Activated naive CD4-positive, alpha-beta T cell treated with anti-CD3 and anti-CD28 coated beads for 36 hours (primary cell): ENCODE measurements around the gene ELAC2. TPM values are rescaled to one million over a fixed set of nuclear protein-coding genes. Genes with fewer than 3 reads are reported as not detected.
A peak's percentile ranks its signal among the peaks of the same experiment; 100 is the strongest.

Experiments used
- CTCF ChIA-PET: fragments of 350-600 bp; sonication (Branson Sonifier 250); formaldehyde crosslinking; loops from one replicate; lab custom pipeline; 2021; ENCODE audit warnings: antibody characterized with exemption; lab: Charles Lee
- DNase-seq: peaks from one replicate; pipeline ENCODE4 v3.0.0-alpha.2; 2020
- H3K27ac Mint-ChIP-seq: one replicate; pipeline ENCODE4 v1.8.0; 2021; ENCODE audit warnings: mild to moderate bottlenecking, mixed read lengths
- H3K27me3 Mint-ChIP-seq: one replicate; pipeline ENCODE4 v1.8.0; 2021; ENCODE audit warnings: low read depth, mixed read lengths
- H3K36me3 Mint-ChIP-seq: one replicate; pipeline ENCODE4 v1.8.0; 2021; ENCODE audit warnings: low read depth, mixed read lengths
- H3K4me1 Mint-ChIP-seq: one replicate; pipeline ENCODE4 v1.8.0; 2021; ENCODE audit warnings: low read depth, mixed read lengths
- H3K4me3 Mint-ChIP-seq: one replicate; pipeline ENCODE4 v1.8.0; 2021; ENCODE audit warnings: mild to moderate bottlenecking, moderate library complexity, mixed read lengths
- H3K9me3 Mint-ChIP-seq: one replicate; pipeline ENCODE4 v1.8.0; 2021; ENCODE audit warnings: mixed read lengths
- intact Hi-C: fragments of 100-400 bp; cut with micrococcal nuclease; formaldehyde crosslinking; loops from one replicate; pipeline ENCODE4 v1.15.1; 2023
- total RNA-seq, 2 experiments: library from RNA; stranded (reverse); gene quantifications; one replicate each; pipeline ENCODE4 v1.2.3, GENCODE V29; 2021

The ELAC2 gene
- total RNA-seq, 2 experiments from 2014 or later = 74.1 to 75.9 TPM

- Mint-ChIP-seq H3K36me3 (peaks cover 51% of the 10 kb centered on the region), H3K27me3 (no peaks in the 10 kb centered on the region)
- CTCF ChIA-PET = no interaction called here
These were observed 6.9 kb downstream of the ELAC2 start for GRCh38 chr17:13010959-13011358.

GRCh38 chr17:13008461-13008860, 9.4 kb downstream of the ELAC2 start:
- CTCF ChIA-PET = interaction anchor here (0.7 kb wide), 1 partner anchor 388 kb away, joined by 5 read pairs; no protein-coding TSS in a partner anchor
- peaks cover 3% of the 10 kb centered on the region for H3K4me1 Mint-ChIP-seq
- H3K27ac Mint-ChIP-seq = no peak overlapping the region
- no peaks in the 10 kb centered on the region for H3K9me3 Mint-ChIP-seq
- no peaks in the 10 kb centered on the region for H3K27me3 Mint-ChIP-seq
- intact Hi-C loops = no loop called here
- H3K36me3 Mint-ChIP-seq = peaks cover 48% of the 10 kb centered on the region
- no peak overlapping the region for H3K4me3 Mint-ChIP-seq
- DNase-seq = no peak

More at GRCh38 chr17:13010959-13011358, 6.9 kb downstream of the ELAC2 start:
- no peak overlapping the region for H3K4me3 Mint-ChIP-seq
- intact Hi-C loops = loop anchor here (10.0 kb wide), 1 partner anchor 1054 kb away; the partner anchor contains the start of gene COX10
- DNase-seq = no peak
- H3K4me1 Mint-ChIP-seq = peaks cover 15% of the 10 kb centered on the region
- no peaks in the 10 kb centered on the region for H3K9me3 Mint-ChIP-seq
- no peak overlapping the region for H3K27ac Mint-ChIP-seq

- intact Hi-C loops = no loop called here
- Mint-ChIP-seq H3K4me1 (peaks cover 2% of the 10 kb centered on the region), H3K27me3 (no peaks in the 10 kb centered on the region), H3K27ac (no peak overlapping the region), H3K9me3 (no peaks in the 10 kb centered on the region), H3K36me3 (peaks cover 31% of the 10 kb centered on the region), H3K4me3 (no peak overlapping the region)
- CTCF ChIA-PET = interaction anchor here (1.0 to 2.6 kb wide), 4 partner anchors 13 to 26 kb away, joined by 4 to 10 read pairs (median 4); partner anchors contain the start of gene ELAC2
- no peak for DNase-seq
These were observed 12.3 kb downstream of the ELAC2 start for GRCh38 chr17:13005530-13005929.

GRCh38 chr17:13004336-13004735, 13.5 kb downstream of the ELAC2 start:
- H3K4me3 Mint-ChIP-seq = no peak overlapping the region
- CTCF ChIA-PET = interaction anchor here (0.6 to 2.9 kb wide), 6 partner anchors 12 to 262 kb away, joined by 3 to 14 read pairs (median 4); partner anchors contain the start of gene ELAC2
- intact Hi-C loops = no loop called here
- H3K27me3 Mint-ChIP-seq = no peaks in the 10 kb centered on the region
- no peak overlapping the region for H3K27ac Mint-ChIP-seq
- DNase-seq = no peak
- peaks cover 2% of the 10 kb centered on the region for H3K4me1 Mint-ChIP-seq
- H3K36me3 Mint-ChIP-seq = peaks cover 23% of the 10 kb centered on the region
- no peaks in the 10 kb centered on the region for H3K9me3 Mint-ChIP-seq

- peaks cover 24% of the 10 kb centered on the region for H3K36me3 Mint-ChIP-seq
- H3K9me3 Mint-ChIP-seq = no peaks in the 10 kb centered on the region
- peaks cover 2% of the 10 kb centered on the region for H3K4me1 Mint-ChIP-seq
- H3K27ac Mint-ChIP-seq = no peak overlapping the region
- no peaks in the 10 kb centered on the region for H3K27me3 Mint-ChIP-seq
- intact Hi-C loops = loop anchor here (1.0 kb wide), 2 partner anchors 748 to 824 kb away; no protein-coding TSS in a partner anchor
- CTCF ChIA-PET = interaction anchor here (1.3 to 2.9 kb wide), 5 partner anchors 12 to 747 kb away, joined by 3 to 14 read pairs (median 4); partner anchors contain the start of gene ELAC2
- H3K4me3 Mint-ChIP-seq = no peak overlapping the region
- no peak for DNase-seq
These were observed 13.9 kb downstream of the ELAC2 start for GRCh38 chr17:13003927-13004326.

- intact Hi-C loops = loop anchor here (1.0 kb wide), 2 partner anchors 747 to 823 kb away; no protein-coding TSS in a partner anchor
- Mint-ChIP-seq H3K27ac (no peak overlapping the region), H3K9me3 (no peaks in the 10 kb centered on the region), H3K4me3 (no peak overlapping the region), H3K27me3 (no peaks in the 10 kb centered on the region), H3K36me3 (peaks cover 27% of the 10 kb centered on the region), H3K4me1 (peaks cover 2% of the 10 kb centered on the region)
- no peak for DNase-seq
- CTCF ChIA-PET = interaction anchor here (1.3 to 2.9 kb wide), 5 partner anchors 12 to 746 kb away, joined by 3 to 14 read pairs (median 4); no protein-coding TSS in a partner anchor
These were observed 14.4 kb downstream of the ELAC2 start for GRCh38 chr17:13003454-13003851.

- peaks cover 29% of the 10 kb centered on the region for H3K36me3 Mint-ChIP-seq
- CTCF ChIA-PET = interaction anchor here (1.2 to 2.9 kb wide), 7 partner anchors 11 to 746 kb away, joined by 3 to 14 read pairs (median 4); no protein-coding TSS in a partner anchor
These were observed 14.9 kb downstream of the ELAC2 start for GRCh38 chr17:13002761-13003453.

GRCh38 chr17:13001991-13002615, 15.7 kb downstream of the ELAC2 start:
- no peak overlapping the region for H3K27ac Mint-ChIP-seq
- intact Hi-C loops = no loop called here
- peaks cover 2% of the 10 kb centered on the region for H3K4me1 Mint-ChIP-seq

More at GRCh38 chr17:13002761-13003453, 14.9 kb downstream of the ELAC2 start:
- Mint-ChIP-seq H3K4me1 (peaks cover 2% of the 10 kb centered on the region), H3K27me3 (no peaks in the 10 kb centered on the region), H3K4me3 (no peak overlapping the region), H3K9me3 (no peaks in the 10 kb centered on the region), H3K27ac (no peak overlapping the region)
- DNase-seq = peak; percentile 68
- intact Hi-C loops = loop anchor here (1.0 kb wide), 2 partner anchors 747 to 823 kb away; no protein-coding TSS in a partner anchor

GRCh38 chr17:13000561-13000960, 17.3 kb downstream of the ELAC2 start:
- CTCF ChIA-PET = no interaction called here
- intact Hi-C loops = no loop called here
- Mint-ChIP-seq H3K27ac (no peak overlapping the region), H3K9me3 (no peaks in the 10 kb centered on the region), H3K4me3 (no peak overlapping the region), H3K4me1 (peaks cover 2% of the 10 kb centered on the region), H3K27me3 (no peaks in the 10 kb centered on the region), H3K36me3 (peaks cover 34% of the 10 kb centered on the region)
- DNase-seq = no peak

More at GRCh38 chr17:13001991-13002615, 15.7 kb downstream of the ELAC2 start:
- DNase-seq = no peak
- CTCF ChIA-PET = interaction anchor here (0.7 to 2.9 kb wide), 7 partner anchors 10 to 456 kb away, joined by 3 to 14 read pairs (median 4); no protein-coding TSS in a partner anchor
- Mint-ChIP-seq H3K4me3 (no peak overlapping the region), H3K27me3 (no peaks in the 10 kb centered on the region), H3K36me3 (peaks cover 33% of the 10 kb centered on the region), H3K9me3 (no peaks in the 10 kb centered on the region)

- DNase-seq = no peak
- intact Hi-C loops = no loop called here
- Mint-ChIP-seq H3K27me3 (no peaks in the 10 kb centered on the region), H3K4me1 (peaks cover 2% of the 10 kb centered on the region), H3K9me3 (no peaks in the 10 kb centered on the region), H3K27ac (no peak overlapping the region), H3K36me3 (peaks cover 31% of the 10 kb centered on the region), H3K4me3 (no peak overlapping the region)
- CTCF ChIA-PET = no interaction called here
These were observed 19.0 kb downstream of the ELAC2 start for GRCh38 chr17:12998874-12999273.

- Mint-ChIP-seq H3K4me1 (no peaks in the 10 kb centered on the region), H3K4me3 (no peak overlapping the region), H3K36me3 (peaks cover 32% of the 10 kb centered on the region), H3K27ac (no peak overlapping the region), H3K9me3 (no peaks in the 10 kb centered on the region), H3K27me3 (no peaks in the 10 kb centered on the region)
- no peak for DNase-seq
- intact Hi-C loops = no loop called here
- CTCF ChIA-PET = no interaction called here
These were observed 19.4 kb downstream of the ELAC2 start for GRCh38 chr17:12998461-12998860.

- intact Hi-C loops = no loop called here
- CTCF ChIA-PET = interaction anchor here (1.1 kb wide), 1 partner anchor 10 kb away, joined by 3 read pairs; no protein-coding TSS in a partner anchor
- no peak overlapping the region for H3K4me3 Mint-ChIP-seq
- H3K9me3 Mint-ChIP-seq = no peaks in the 10 kb centered on the region
- peaks cover 40% of the 10 kb centered on the region for H3K36me3 Mint-ChIP-seq
- H3K27ac Mint-ChIP-seq = no peak overlapping the region
- DNase-seq = no peak
- no peaks in the 10 kb centered on the region for H3K27me3 Mint-ChIP-seq
- no peaks in the 10 kb centered on the region for H3K4me1 Mint-ChIP-seq
These were observed 20.9 kb downstream of the ELAC2 start for GRCh38 chr17:12996941-12997340.
